NB4 (cell line): ENCODE data around the gene IL17RB.

Experiments used
- CTCF ChIP-seq: IDR thresholded peaks from one replicate; pipeline ENCODE4 v1.5.1; 2012; ENCODE audit warnings: low read depth, low read length
- POLR2A ChIP-seq: IDR thresholded peaks from 2 replicates; pipeline ENCODE4 v1.6.1; 2011; ENCODE audit warnings: mild to moderate bottlenecking; ENCODE audit not compliant: insufficient read length; ENCODE audit errors: extremely low read depth

GRCh38 chr3:53913401-53913800, 67.0 kb downstream of the IL17RB start:
- TF ChIP-seq CTCF, result no peak
- TF ChIP-seq POLR2A, result no peak
